HUES48 (cell line): ENCODE data around the gene RPS19BP1.

Source experiments
- H3K27ac ChIP-seq: one replicate; pipeline ENCODE4 v1.7.0; 2013; ENCODE audit warnings: low read depth, low read length, inconsistent platforms
- H3K27me3 ChIP-seq: 2 replicates; pipeline ENCODE4 v1.6.1; 2013; ENCODE audit warnings: mild to moderate bottlenecking, low read length; ENCODE audit not compliant: control insufficient read depth, insufficient read depth
- H3K36me3 ChIP-seq: 2 replicates; pipeline ENCODE4 v1.6.1; 2013; ENCODE audit warnings: low read length; ENCODE audit not compliant: control insufficient read depth, insufficient read depth
- H3K4me1 ChIP-seq: 2 replicates; pipeline ENCODE4 v1.6.1; 2013; ENCODE audit warnings: mild to moderate bottlenecking, low read length; ENCODE audit not compliant: control insufficient read depth, insufficient read depth
- H3K4me3 ChIP-seq: 2 replicates; pipeline ENCODE4 v1.5.1; 2013; ENCODE audit warnings: mild to moderate bottlenecking, low read depth, low read length
- H3K9ac ChIP-seq: 2 replicates; pipeline ENCODE4 v1.6.1; 2013; ENCODE audit warnings: mild to moderate bottlenecking, low read depth, low read length, moderate library complexity
- H3K9me3 ChIP-seq: 2 replicates; pipeline ENCODE4 v1.6.1; 2013; ENCODE audit warnings: low read length; ENCODE audit not compliant: control insufficient read depth, insufficient read depth

The RPS19BP1 gene

GRCh38 chr22:39486951-39487825 is 45.4 kb downstream of the RPS19BP1 start:
- Histone ChIP-seq H3K9me3 (no peaks in the 10 kb centered on the region), H3K36me3 (no peaks in the 10 kb centered on the region), H3K9ac (no peak overlapping the region), H3K4me3 (no peak overlapping the region), H3K27me3 (no peaks in the 10 kb centered on the region), H3K27ac (no peak overlapping the region), H3K4me1 (peaks cover 4% of the 10 kb centered on the region; the same call in 1 of the 2 replicates)

- H3K9me3 ChIP-seq, result no peaks in the 10 kb centered on the region
- no peaks in the 10 kb centered on the region for H3K36me3 ChIP-seq
- no peak overlapping the region for H3K9ac ChIP-seq
- no peaks in the 10 kb centered on the region for H3K4me1 ChIP-seq
- H3K27me3 ChIP-seq, result no peaks in the 10 kb centered on the region
- no peak overlapping the region for H3K4me3 ChIP-seq
- no peak overlapping the region for H3K27ac ChIP-seq
Observed at GRCh38 chr22:39482768-39483167, 49.8 kb downstream of the RPS19BP1 start.

- H3K36me3 ChIP-seq, result no peaks in the 10 kb centered on the region
- no peak overlapping the region for H3K9ac ChIP-seq
- no peak overlapping the region for H3K4me3 ChIP-seq
- no peaks in the 10 kb centered on the region for H3K4me1 ChIP-seq
- H3K27me3 ChIP-seq, result no peaks in the 10 kb centered on the region
- no peaks in the 10 kb centered on the region for H3K9me3 ChIP-seq
- no peak overlapping the region for H3K27ac ChIP-seq
Observed at GRCh38 chr22:39481595-39481994, 51.0 kb downstream of the RPS19BP1 start.

GRCh38 chr22:39481054-39481453 is 51.5 kb downstream of the RPS19BP1 start:
- Histone ChIP-seq H3K27me3 (no peaks in the 10 kb centered on the region), H3K4me1 (no peaks in the 10 kb centered on the region), H3K4me3 (no peak overlapping the region), H3K27ac (no peak overlapping the region), H3K36me3 (no peaks in the 10 kb centered on the region), H3K9me3 (no peaks in the 10 kb centered on the region), H3K9ac (no peak overlapping the region)

GRCh38 chr22:39480557-39480956 is 52.0 kb downstream of the RPS19BP1 start:
- H3K4me3 ChIP-seq, result no peak overlapping the region
- H3K27ac ChIP-seq, result no peak overlapping the region
- H3K9me3 ChIP-seq, result no peaks in the 10 kb centered on the region
- H3K36me3 ChIP-seq, result no peaks in the 10 kb centered on the region
- no peaks in the 10 kb centered on the region for H3K4me1 ChIP-seq
- no peak overlapping the region for H3K9ac ChIP-seq
- no peaks in the 10 kb centered on the region for H3K27me3 ChIP-seq

- Histone ChIP-seq H3K4me1 (peaks cover 3% of the 10 kb centered on the region), H3K9ac (no peak overlapping the region), H3K36me3 (no peaks in the 10 kb centered on the region), H3K4me3 (no peak overlapping the region), H3K27me3 (no peaks in the 10 kb centered on the region), H3K27ac (no peak overlapping the region), H3K9me3 (no peaks in the 10 kb centered on the region)
Observed at GRCh38 chr22:39479254-39479653, 53.3 kb downstream of the RPS19BP1 start.
